Stimulated activated CD8-positive, alpha-beta memory T cell treated with anti-CD3 and anti-CD28 coated beads, Interleukin-15, amount 100 ng/mL, for 4 hours (primary cell): ENCODE measurements around the gene MTRF1L.
"Not testable (repeated sequence)": the region's sequence is repeated elsewhere in the genome, so short reads cannot be mapped to it uniquely, and the experiment has no call there.

Experiments used
- DNase-seq, 2 donors: peaks; one replicate each; pipeline ENCODE4 v3.0.0-alpha.2; 2020; ENCODE audit warnings: low read depth in 2 of 2

MTRF1L gene

DNA sequence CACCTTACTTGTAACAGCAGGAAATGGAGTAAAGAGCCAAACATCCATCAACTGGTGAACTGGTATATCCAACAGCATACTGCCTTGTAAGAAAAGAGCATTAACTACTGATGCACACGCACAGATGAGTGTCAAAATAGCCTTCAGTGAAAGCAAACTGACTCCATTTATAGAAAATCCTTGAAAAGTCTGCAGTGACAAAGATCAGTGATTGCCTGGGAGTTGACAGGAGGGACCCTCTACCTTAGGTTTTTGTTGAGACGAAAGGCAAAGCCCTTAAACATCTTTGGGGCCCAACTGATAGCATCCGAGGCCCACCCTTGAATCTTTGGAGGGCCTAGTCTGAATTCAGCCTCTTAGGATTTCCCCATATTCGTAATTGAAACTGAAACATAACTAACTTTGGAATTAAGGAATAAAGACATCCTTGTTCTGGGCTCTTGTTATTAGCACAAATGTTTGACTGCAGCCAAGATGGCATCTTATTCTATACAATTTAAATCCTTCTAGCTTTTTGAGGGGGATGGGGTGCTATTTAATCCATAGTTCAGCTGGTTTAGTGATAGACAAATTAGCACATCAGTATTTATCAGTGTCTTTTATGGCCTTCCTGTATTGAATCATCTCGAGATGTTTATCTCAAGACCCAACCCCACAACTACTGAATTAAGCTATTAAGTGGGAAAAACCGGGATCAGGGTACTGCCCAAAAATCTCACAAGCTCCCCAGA lies 32.7 kb downstream of the MTRF1L start:
- no peak for DNase-seq

DNA sequence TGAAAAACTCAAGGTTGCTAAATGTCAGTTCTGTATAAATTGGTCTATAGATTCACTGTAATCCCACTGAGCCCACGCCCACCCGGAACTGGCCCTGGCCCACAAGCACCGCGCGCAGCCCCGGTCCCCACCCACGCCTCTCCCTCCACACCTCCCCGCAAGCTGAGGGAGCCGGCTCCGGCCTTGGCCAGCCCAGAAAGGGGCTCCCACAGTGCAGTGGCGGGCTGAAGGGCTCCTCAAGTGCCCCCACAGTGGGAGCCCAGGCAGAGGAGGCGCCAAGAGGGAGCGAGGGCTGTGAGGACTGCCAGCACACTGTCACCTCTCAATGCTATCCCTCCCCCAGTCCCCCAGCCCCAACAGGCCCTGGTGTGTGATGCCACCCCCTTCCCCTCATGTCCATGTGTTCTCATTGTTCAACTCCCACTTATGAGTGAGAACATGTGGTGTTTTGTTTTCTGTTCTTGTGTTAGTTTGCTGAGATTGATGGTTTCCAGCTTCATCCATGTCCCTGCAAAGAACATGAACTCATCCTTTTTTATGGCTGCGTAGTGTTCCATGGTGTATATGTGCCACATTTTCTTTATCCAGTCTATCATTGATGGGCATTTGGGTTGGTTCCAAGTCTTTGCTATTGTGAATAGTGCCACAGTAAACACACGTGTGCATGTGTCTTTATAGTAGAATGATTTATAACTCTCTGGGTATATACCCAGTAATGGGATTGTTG lies 36.2 kb downstream of the MTRF1L start:
- not testable (repeated sequence) for DNase-seq

DNA sequence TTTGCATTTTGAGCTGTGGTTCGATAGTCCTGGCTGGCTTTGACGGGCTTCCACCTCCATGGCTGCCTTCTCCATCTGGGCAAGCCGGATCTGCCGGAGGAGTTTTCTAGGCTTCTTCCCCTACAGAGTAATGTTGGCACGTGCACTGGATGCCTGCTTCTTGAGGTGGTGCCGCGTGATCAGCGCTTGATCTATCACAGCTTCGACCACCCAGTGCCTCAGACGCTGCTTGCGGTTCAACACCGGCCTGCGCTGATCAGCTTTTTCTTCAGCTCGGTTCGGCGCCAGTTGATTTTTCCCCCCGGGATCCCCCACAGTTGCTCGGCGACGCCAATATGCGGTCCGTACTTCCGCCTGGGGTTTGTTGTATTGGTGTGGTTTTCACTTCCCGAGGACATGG lies 43.2 kb downstream of the MTRF1L start:
- DNase-seq, result no peak

DNA sequence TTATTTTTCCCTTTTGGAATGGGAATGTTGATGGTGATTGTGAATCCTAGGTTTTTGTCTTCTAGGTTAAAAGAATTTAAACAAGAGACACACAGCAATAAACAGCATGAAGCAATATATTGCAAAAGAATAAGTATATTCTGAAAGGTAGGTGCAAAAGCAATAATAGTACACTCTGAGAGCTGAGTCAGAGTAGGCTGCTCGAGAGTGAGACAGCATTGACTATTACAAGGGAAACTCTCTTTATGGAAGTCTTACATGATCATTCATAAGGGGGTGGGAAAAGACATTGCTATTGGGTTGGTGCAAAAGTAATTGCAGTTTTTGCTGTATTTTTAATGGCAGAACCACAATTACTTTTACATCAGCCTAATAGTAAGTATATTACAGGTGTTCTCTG lies 44.7 kb downstream of the MTRF1L start:
- no peak for DNase-seq

DNA sequence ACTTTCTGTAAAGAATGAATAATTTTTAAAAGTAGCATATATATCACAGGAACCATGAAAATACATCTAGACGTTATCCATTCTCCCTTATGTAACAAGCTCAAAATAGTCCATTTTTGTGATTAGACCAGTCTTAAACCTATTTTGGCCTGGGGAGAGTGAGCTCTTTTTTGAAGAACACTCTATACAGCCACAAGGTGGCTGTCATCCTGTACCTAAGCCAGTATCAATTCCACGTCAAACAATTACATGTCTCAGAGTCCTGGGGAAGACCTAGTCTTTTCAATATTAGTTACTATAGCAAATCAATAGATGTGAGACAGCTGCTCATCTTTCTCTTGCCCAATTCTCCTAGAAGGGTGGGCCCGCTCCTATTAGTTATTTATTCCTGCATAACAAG lies 48.1 kb downstream of the MTRF1L start:
- DNase-seq, result no peak

DNA sequence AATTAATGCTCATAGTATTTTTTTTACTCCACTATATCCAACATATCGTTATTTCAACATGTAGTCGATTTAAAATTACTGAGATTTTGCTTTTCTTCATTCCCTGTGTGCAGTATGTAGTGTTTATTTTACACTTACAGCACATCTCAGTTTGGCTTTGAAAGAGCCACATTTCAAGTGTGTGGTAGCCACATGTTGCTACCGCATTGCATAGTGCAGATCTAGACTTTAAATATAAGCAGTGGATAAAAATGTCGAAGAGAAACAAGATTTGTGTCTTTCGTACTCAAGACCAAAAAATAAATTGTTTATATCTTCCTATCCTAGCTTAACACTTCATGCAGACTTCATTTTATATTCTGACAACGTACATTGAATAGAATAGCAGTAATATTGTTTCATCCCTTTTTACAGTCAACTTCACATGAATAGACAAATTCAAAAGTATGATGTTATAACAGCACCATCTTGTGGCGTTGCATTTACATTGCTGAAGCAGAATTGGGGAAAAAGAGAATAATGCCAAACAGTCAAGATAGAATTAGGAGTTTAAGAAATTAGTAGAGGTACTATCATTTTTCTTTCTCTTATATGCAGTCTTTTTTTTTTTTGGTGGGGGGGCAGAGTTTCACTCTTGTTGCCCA lies 49.5 kb downstream of the MTRF1L start:
- DNase-seq, result no peak

DNA sequence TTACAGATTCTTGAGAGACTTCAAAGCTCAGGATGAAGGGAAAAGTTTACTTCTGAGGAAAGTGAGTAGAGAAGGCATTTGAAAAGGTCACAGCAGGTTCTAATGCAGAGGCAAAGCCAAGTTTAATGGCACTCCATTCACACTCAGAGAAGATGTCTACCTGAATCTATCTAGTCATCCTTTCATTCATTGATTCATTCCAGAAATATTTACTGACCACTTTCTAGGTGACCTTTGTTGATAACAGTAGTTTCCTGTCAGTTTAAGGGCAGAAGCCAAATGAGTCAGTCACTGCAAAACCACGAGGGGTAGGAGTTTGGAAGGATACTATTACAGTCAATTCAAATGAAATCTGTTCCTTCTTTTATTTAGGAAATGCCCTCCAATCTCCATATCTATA lies 50.5 kb downstream of the MTRF1L start:
- no peak for DNase-seq

DNA sequence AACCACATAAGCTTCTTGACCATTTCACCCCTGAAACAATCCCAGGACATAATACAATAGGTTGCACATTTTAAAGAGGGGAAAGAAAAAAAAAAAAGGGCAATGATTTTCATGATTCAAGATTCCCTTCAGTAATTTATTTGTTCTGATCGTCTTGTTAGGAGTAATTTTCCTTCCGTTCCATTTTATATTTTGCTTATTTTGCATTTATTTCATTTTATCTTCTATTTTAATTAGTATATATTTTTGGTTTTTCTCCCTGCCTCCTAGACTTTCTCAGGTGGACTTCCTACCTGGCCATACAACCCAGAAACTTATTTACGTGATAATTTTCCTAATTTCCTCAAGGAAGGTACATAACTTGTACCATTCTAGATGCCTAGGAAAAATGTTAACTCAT lies 52.3 kb downstream of the MTRF1L start:
- no peak for DNase-seq

DNA sequence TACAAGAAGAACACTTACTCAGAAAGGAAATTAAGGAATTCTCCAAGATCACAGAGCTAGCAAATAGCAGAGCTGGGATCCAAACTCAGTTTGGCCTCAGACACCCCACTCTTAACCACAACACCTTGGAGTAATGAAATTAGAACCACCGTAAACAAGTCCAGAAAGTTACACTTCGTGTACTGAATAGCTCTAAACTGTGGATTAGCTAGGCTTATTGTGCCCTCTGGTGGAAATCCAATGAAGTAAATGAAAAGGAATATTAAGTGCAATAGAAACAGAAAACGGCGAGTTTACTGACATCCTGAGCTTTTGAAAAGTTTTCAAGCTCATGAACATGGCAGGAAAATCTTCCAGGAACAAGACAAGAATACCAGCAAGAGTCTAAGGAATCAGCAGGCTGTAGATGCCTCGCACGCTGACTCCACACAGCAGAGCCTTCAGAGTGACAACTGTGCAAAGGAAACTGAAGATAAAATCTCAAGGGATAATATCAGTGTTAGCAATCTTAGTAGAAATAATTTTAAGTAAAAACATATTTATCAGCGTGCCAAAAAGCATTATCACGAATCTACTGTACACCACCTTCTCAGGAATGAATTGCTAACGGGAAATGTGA lies 54.2 kb downstream of the MTRF1L start:
- DNase-seq, result no peak

DNA sequence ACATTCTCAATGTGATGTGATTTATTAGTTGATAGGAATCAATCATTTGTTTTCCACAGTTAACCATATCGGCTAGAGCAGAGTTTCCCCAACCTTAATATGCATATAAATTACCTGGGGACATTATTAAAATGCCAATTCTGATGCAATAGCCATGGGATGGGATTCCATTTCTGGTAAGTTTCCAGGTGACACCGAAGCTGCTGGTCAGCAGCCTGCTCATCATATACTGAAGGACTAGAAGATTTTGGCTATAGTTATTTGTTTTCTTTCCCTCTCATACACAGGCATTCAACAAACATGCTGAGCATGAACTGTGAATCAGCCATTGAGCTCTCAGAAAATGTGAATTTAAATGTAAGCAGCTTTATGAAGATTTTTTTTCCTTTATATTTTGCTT lies 55.5 kb downstream of the MTRF1L start:
- DNase-seq, result no peak

DNA sequence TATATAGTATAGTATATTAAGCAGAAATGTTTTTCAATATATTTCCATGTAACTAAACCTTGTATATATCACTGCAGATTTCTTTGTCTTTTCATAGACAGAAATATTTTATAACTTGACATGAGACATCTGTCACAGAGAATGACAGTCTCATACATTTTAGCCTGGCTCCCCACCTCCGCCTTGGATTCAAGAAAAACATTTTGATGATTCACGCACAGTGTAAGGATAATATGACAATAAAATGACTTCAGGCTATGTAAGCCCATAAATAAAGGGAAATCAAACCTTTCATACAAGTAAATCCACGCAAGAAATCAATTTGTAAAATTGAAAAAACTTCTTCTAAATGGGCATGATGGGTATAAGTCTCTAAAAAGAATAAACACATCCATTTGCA lies 56.0 kb downstream of the MTRF1L start:
- no peak for DNase-seq

DNA sequence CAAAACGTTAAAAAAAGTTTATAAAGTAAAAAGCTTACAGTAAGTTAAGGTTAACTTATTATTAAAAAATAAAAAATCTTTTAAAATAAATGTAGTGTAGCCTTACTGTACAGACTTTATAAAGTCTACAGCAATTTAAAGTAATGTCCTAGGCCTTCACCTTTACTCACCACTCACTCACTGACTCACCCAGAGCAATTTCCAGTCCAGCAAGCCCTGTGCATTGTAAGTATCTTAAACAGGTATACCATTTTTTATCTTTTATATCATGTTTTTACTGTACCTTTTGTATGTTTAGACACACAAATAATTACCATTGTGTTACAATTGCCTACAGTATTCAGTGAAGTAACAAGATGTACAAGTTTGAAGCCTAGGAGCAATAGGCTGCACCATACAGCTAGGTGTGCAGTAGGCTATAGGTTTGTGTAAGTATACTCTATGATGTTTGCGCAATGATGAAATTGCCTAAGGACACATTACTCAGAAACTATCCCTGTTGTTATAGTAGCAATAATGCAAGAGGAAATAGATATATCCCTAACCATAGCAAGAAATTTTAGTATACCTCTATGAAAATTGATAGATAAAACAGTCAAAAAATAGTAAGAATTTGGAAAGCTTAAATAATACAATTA lies 59.1 kb downstream of the MTRF1L start:
- DNase-seq, result no peak

DNA sequence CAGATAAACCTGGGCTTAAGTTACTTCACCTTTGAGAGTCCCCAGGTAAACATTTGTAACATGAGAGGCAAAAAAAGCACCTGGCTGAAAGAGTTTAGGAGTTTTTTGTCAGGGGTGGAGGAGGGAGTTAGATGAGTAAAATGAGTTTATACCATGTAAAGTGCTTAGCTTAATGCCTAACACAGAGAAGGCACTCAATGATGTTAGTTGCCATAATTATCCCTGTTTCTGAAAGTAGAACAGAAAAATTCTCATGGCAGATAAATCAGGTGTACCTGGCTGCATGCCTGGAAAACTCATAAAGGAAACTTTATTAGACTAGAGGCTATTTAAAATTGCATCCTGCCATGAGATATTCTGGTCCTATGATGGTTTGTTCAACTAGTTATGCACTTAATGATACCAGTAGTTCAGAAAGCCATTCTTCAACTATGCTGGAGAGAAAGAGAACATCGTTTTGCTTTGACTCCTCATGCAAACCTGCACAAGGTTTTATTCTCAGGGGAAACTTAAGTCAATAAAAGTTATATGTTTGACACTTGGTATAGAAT lies 60.1 kb downstream of the MTRF1L start:
- DNase-seq, result no peak

DNA sequence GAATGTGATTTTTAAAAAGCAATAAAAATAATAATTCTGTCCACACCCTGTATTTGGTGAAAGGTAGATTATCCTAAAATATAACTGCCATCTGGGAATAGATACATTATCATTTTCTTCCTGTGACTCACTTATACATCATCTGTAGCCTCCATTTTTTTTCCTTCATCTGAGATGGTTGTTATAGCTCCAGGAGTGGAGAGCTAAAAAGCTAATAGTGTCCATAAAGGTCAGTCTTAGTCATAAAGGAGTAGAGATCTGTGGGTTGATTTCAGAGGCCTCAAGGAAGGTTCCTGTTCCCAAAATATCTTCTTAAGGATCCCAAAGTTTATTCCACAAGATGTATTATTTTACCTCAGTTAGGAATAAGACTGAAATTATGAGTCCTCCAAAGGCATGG lies 60.8 kb downstream of the MTRF1L start:
- DNase-seq, result no peak
